MCF 10A (cell line): Measurements from ENCODE around the gene PSMA5. TPM values are rescaled to one million over a fixed set of nuclear protein-coding genes. Genes with fewer than 3 reads are reported as not detected.
"Not testable (repeated sequence)": the region's sequence is repeated elsewhere in the genome, so short reads cannot be mapped to it uniquely, and the experiment has no call there.

Source experiments
- BruUV-seq: library from RNA; stranded (reverse); fragments of 400-500 nt; replicated peaks from 2 replicates; lab custom pipeline; 2021; lab: Mats Ljungman, UMichigan
- CTCF ChIA-PET: fragments of 300-600 bp; sonication (Branson Sonifier 250); formaldehyde crosslinking; extraction: SDS; loops from one replicate; lab custom pipeline; 2021; ENCODE audit warnings: antibody characterized with exemption, inconsistent platforms; lab: Yijun Ruan, JAX
- POLR2A ChIA-PET: fragments of 300-600, 350-650 bp; sonication (Branson Sonifier 250); formaldehyde crosslinking; extraction: SDS; loops from one replicate; lab custom pipeline; 2020; ENCODE audit warnings: antibody characterized with exemption, inconsistent platforms; lab: Yijun Ruan, JAX
- DNase-seq: peaks from one replicate; pipeline ENCODE4 v3.0.0-alpha.2; 2018; ENCODE audit not compliant: unreplicated experiment
- H3K27ac Mint-ChIP-seq: one replicate; pipeline ENCODE4 v1.8.0; 2022; ENCODE audit warnings: mild to moderate bottlenecking, low read depth, mixed read lengths; ENCODE audit not compliant: unreplicated experiment
- H3K27me3 Mint-ChIP-seq: one replicate; pipeline ENCODE4 v1.8.0; 2022; ENCODE audit warnings: mixed read lengths; ENCODE audit not compliant: insufficient read depth, unreplicated experiment
- H3K36me3 Mint-ChIP-seq: one replicate; pipeline ENCODE4 v1.8.0; 2022; ENCODE audit warnings: mild to moderate bottlenecking, moderate library complexity, mixed read lengths; ENCODE audit not compliant: insufficient read depth, unreplicated experiment
- H3K4me1 Mint-ChIP-seq: one replicate; pipeline ENCODE4 v1.8.0; 2022; ENCODE audit warnings: mixed read lengths; ENCODE audit not compliant: insufficient read depth, unreplicated experiment
- H3K4me3 Mint-ChIP-seq: one replicate; pipeline ENCODE4 v1.8.0; 2022; ENCODE audit warnings: mild to moderate bottlenecking, moderate library complexity, mixed read lengths; ENCODE audit not compliant: unreplicated experiment
- H3K9me3 Mint-ChIP-seq: one replicate; pipeline ENCODE4 v1.8.0; 2022; ENCODE audit warnings: mixed read lengths; ENCODE audit not compliant: unreplicated experiment
- intact Hi-C: fragments of 100-400 bp; cut with micrococcal nuclease; formaldehyde crosslinking; loops from 2 replicates; pipeline ENCODE4 v1.14.1; 2022
- total RNA-seq: library from RNA; stranded (reverse); gene quantifications from 2 replicates; pipeline ENCODE4 v1.2.3, GENCODE V29; 2022
- TF ChIP-seq, protein P1 (sequence below): fragments of 200-600 bp; IDR thresholded peaks from one replicate; pipeline ENCODE4 v1.8.0; 2022; ENCODE audit warnings: antibody characterized with exemption, mild to moderate bottlenecking; ENCODE audit not compliant: unreplicated experiment

The PSMA5 gene
- total RNA-seq, 1 experiment from 2014 or later, result 113 TPM

DNA sequence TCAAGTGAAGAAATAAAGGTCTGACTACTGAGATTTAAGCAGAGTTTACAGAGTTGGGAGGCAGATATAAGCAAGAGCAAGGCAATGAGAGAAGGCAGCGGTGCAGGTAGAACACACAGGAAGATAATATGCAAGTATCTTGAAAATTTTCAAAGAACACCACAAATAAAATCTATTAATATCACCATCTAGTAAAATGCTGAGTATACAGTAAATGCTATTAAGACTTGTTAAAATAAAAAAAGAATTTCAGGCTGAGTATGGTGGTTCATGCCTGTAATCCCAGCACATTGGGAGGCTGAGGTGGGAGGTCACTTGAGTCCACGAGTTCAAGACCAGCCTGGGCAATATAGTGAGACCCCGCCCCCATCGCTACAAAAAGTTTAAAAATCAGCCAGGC lies 48.5 kb downstream of the PSMA5 start:
- ChIA-PET CTCF (interaction anchor here (0.6 kb wide), 1 partner anchor 23 kb away, joined by 3 read pairs; no protein-coding TSS in a partner anchor), POLR2A (interaction anchor here (1.1 to 1.3 kb wide), 2 partner anchors 19 to 36 kb away, joined by 4 read pairs; no protein-coding TSS in a partner anchor)
- BruUV-seq, result no TSS peak
- Mint-ChIP-seq H3K36me3 (no peaks in the 10 kb centered on the region), H3K4me3 (no peak overlapping the region), H3K27me3 (no peaks in the 10 kb centered on the region), H3K27ac (no peak overlapping the region), H3K4me1 (peaks cover 14% of the 10 kb centered on the region), H3K9me3 (no peaks in the 10 kb centered on the region)
- TF ChIP-seq, protein P1, sequence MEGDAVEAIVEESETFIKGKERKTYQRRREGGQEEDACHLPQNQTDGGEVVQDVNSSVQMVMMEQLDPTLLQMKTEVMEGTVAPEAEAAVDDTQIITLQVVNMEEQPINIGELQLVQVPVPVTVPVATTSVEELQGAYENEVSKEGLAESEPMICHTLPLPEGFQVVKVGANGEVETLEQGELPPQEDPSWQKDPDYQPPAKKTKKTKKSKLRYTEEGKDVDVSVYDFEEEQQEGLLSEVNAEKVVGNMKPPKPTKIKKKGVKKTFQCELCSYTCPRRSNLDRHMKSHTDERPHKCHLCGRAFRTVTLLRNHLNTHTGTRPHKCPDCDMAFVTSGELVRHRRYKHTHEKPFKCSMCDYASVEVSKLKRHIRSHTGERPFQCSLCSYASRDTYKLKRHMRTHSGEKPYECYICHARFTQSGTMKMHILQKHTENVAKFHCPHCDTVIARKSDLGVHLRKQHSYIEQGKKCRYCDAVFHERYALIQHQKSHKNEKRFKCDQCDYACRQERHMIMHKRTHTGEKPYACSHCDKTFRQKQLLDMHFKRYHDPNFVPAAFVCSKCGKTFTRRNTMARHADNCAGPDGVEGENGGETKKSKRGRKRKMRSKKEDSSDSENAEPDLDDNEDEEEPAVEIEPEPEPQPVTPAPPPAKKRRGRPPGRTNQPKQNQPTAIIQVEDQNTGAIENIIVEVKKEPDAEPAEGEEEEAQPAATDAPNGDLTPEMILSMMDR, result no peak
- no peak for DNase-seq
- intact Hi-C loops, result no loop called here

GRCh38 chr1:109373696-109374095 lies 52.6 kb downstream of the PSMA5 start:
- H3K27ac Mint-ChIP-seq, H3K36me3 Mint-ChIP-seq, DNase-seq, BruUV-seq, intact Hi-C loops, H3K4me3 Mint-ChIP-seq, H3K27me3 Mint-ChIP-seq, H3K9me3 Mint-ChIP-seq: not testable (repeated sequence)
- CTCF ChIA-PET, result interaction anchor here (1.5 to 2.0 kb wide), 2 partner anchors 9 to 97 kb away, joined by 6 to 7 read pairs; no protein-coding TSS in a partner anchor
- POLR2A ChIA-PET, result interaction anchor here (1.2 to 7.1 kb wide), 2 partner anchors 13 to 18 kb away, joined by 5 to 86 read pairs; no protein-coding TSS in a partner anchor
- peaks cover 35% of the 10 kb centered on the region for H3K4me1 Mint-ChIP-seq

DNA sequence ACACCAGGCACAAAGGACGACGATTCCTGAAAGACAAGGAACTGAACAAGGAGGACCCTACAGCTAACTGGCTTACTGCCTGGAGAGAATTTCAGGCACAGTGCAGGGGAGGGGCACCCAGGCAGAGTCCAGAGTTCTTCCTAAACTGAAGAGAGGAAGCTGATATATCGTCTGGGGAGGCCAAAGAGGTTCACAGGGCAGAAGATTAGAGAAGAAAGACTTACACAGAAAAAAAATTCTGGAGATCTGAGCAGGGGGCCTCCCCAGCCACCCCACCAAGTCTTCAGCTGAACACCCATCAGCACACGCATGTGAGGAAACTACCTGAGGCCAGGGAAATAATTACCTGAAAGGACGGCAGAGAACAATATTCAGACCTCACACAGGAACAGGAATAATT lies 53.1 kb downstream of the PSMA5 start:
- CTCF ChIA-PET, result interaction anchor here (1.5 kb wide), 1 partner anchor 96 kb away, joined by 6 read pairs; no protein-coding TSS in a partner anchor

DNA sequence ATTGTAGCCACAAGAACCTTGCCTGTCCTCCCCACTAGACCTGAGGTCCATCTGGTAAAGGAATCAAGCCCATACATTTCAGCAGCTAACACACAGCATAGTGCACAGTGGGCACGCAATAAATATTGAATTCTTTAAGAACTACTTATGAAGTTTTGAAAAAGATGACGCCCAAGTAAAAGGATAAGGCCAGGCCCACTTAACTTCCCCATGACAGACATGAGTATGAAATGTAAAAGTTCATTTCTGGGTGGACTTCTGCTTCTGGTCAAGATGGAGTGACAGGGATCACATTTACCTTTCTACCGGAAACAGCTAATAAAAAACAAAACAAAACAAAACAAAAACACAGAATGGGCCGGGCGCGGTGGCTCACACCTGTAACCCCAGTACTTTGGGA lies 54.0 kb downstream of the PSMA5 start:
- Mint-ChIP-seq H3K4me1 (peaks cover 35% of the 10 kb centered on the region), H3K36me3 (peaks cover 7% of the 10 kb centered on the region), H3K4me3 (no peak overlapping the region), H3K27ac (peak overlapping the region; percentile 52), H3K27me3 (no peaks in the 10 kb centered on the region), H3K9me3 (no peaks in the 10 kb centered on the region)
- BruUV-seq, result no TSS peak
- ChIA-PET POLR2A (interaction anchor here (1.9 to 7.1 kb wide), 4 partner anchors 14 to 90 kb away, joined by 6 to 86 read pairs (median 24); partner anchors contain the start of genes PSRC1 and SORT1), CTCF (interaction anchor here (1.0 to 1.5 kb wide), 2 partner anchors 22 to 96 kb away, joined by 3 to 6 read pairs; no protein-coding TSS in a partner anchor)
- no peak for DNase-seq
- TF ChIP-seq, protein P1, result no peak
- intact Hi-C loops, result no loop called here

More for the DNA sequence above, 53.1 kb downstream of the PSMA5 start:
- POLR2A ChIA-PET, result interaction anchor here (1.2 to 7.1 kb wide), 2 partner anchors 13 to 18 kb away, joined by 5 to 86 read pairs; no protein-coding TSS in a partner anchor
- no peaks in the 10 kb centered on the region for H3K27me3 Mint-ChIP-seq
- TF ChIP-seq, protein P1, result no peak
- peaks cover 35% of the 10 kb centered on the region for H3K4me1 Mint-ChIP-seq
- intact Hi-C loops, result no loop called here
- no peak overlapping the region for H3K4me3 Mint-ChIP-seq
- no TSS peak for BruUV-seq
- H3K9me3 Mint-ChIP-seq, result no peaks in the 10 kb centered on the region
- H3K27ac Mint-ChIP-seq, result no peak overlapping the region
- no peak for DNase-seq
- H3K36me3 Mint-ChIP-seq, result peaks cover 7% of the 10 kb centered on the region
